ENCODE data around the gene SNX8.

GRCh38 chr7:2249744-2250323, 64.4 kb downstream of the SNX8 start:
- TF ChIP-seq EZH2 (IDR thresholded peaks at IDR 0.05; ENCODE audit: insufficient read depth, poor library complexity, severe bottlenecking): no peak
- no peak for TF ChIP-seq EZH2phosphoT487 (IDR thresholded peaks at IDR 0.05; ENCODE audit: insufficient read depth, low read depth)
